Chondrocyte (in vitro differentiated cells): ENCODE data around the gene RRAS2. TPM values are rescaled to one million over a fixed set of nuclear protein-coding genes. Genes with fewer than 3 reads are reported as not detected.

ENCODE experiments used
- DNase-seq: peaks from one replicate; pipeline ENCODE4 v3.0.0; 2021; ENCODE audit warnings: mixed read lengths, low spot score
- H3K27ac Mint-ChIP-seq: one replicate; pipeline ENCODE4 v1.8.0; 2021; ENCODE audit warnings: mild to moderate bottlenecking, moderate library complexity, mixed read lengths; ENCODE audit not compliant: unreplicated experiment
- H3K27me3 Mint-ChIP-seq: 2 replicates; pipeline ENCODE4 v1.8.0; 2021; ENCODE audit warnings: low read depth, mixed read lengths
- H3K36me3 Mint-ChIP-seq: 2 replicates; pipeline ENCODE4 v1.8.0; 2021; ENCODE audit warnings: low read depth, mixed read lengths
- H3K4me1 Mint-ChIP-seq: 2 replicates; pipeline ENCODE4 v1.8.0; 2021; ENCODE audit warnings: low read depth, mild to moderate bottlenecking, mixed read lengths
- H3K4me3 Mint-ChIP-seq: one replicate; pipeline ENCODE4 v1.8.0; 2021; ENCODE audit warnings: mild to moderate bottlenecking, moderate library complexity, mixed read lengths; ENCODE audit not compliant: unreplicated experiment
- H3K9me3 Mint-ChIP-seq: 2 replicates; pipeline ENCODE4 v1.8.0; 2021; ENCODE audit warnings: low read depth, mixed read lengths
- CTCF ChIP-seq: fragments of 200-600 bp; sonication (generic); IDR thresholded peaks from 2 replicates; pipeline ENCODE4 v1.5.0; 2021; ENCODE audit warnings: antibody characterized with exemption, mild to moderate bottlenecking, moderate library complexity
- total RNA-seq: library from RNA; stranded (reverse); gene quantifications from 3 replicates; pipeline ENCODE4 v1.2.1, GENCODE V29; 2021

The RRAS2 gene
- total RNA-seq, 1 donor from 2014 or later: 74.1 TPM

DNA sequence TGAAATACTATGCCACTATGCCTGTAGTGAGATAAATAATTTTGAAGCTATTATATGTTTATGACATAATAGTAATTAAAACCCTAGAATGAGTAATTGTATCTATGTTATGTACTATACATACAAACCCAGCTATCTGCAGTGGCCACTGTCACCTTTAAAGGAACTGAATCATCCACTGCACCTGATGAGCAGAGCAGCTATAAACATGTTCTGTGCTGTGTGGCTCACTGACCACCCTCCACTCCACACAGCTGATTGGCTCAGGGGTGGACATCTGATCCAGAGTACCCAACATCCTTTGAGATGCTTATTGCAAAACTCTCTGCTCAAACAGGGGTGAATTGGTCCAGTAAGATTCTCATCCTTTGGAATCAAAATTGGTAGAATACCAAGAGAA lies 19.2 kb upstream of the RRAS2 start:
- no peak for DNase-seq
- Mint-ChIP-seq H3K36me3 (no peaks in the 10 kb centered on the region), H3K27me3 (no peaks in the 10 kb centered on the region), H3K4me3 (no peak overlapping the region), H3K9me3 (no peaks in the 10 kb centered on the region), H3K27ac (no peak overlapping the region), H3K4me1 (peaks cover 25% of the 10 kb centered on the region)
- no peak for TF ChIP-seq CTCF

DNA sequence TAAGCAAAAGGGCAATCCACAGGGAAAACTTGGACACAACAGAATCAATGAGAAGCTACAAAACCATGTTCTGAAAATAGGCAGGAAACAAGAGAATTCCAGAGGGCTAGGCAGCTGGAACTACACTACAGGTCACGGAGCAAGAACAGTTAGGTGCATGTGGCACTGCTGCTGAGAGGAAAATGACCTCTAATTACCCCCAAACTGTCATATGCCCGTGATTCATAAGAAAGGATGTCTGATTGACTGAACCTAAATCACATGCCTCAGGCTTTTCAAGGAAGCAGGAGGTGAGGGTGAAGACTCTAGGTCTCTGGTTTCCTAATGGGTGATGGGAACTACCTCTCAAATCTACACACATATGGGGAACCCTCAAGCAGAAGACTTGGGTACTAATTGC lies 17.9 kb upstream of the RRAS2 start:
- no peak for TF ChIP-seq CTCF
- Mint-ChIP-seq H3K9me3 (no peaks in the 10 kb centered on the region), H3K4me3 (no peak overlapping the region), H3K27ac (no peak overlapping the region), H3K27me3 (no peaks in the 10 kb centered on the region), H3K4me1 (peaks cover 24% of the 10 kb centered on the region), H3K36me3 (no peaks in the 10 kb centered on the region)
- no peak for DNase-seq

DNA sequence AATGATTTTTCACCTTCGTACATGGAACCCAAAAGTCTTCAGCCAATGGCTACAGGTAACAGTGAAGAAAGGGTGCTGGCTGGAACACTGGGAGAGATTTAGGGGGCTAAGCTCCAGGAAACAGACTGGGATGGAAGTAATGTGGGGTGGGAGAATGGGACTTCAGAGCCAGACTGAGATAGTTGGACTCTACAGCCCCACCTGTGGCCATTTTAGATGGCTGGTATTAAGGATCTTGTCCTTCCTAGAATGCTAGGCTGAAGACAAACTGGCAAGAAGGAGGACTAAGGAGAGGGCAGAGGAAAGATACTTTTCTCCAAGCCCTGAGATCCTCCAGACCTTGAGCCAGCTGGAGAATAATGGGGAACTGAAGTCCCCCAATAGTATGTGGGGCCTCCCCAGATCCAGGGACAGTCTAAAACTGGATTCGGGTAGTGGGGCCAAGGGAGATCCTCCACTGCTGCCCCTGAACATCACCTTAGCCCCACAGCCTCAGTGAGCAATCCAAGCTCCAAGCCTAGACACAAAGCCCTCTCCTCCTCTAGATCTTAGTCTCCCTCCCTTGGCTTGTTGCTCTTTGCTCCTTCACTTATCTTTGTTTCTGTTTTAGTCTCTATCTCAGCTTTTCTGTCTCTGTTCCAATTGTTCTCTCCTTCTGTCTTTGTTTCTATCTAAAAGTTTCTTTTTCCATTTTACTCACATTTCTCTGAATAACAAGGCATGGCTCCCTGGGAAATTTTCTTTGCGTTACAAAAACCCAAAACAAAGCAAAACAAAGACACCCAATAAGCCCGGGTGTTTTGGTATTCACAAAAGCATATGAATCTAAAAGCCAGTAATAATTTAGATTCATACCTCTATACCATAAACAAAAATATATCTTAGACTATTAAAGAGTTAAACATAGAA lies 16.2 kb upstream of the RRAS2 start:
- Mint-ChIP-seq H3K36me3 (no peaks in the 10 kb centered on the region), H3K27ac (no peak overlapping the region), H3K4me1 (peaks cover 15% of the 10 kb centered on the region), H3K4me3 (no peak overlapping the region), H3K27me3 (no peaks in the 10 kb centered on the region), H3K9me3 (no peaks in the 10 kb centered on the region)
- no peak for DNase-seq
- peak; percentile 37 for TF ChIP-seq CTCF

GRCh38 chr11:14373941-14374646 lies 15.1 kb upstream of the RRAS2 start:
- Mint-ChIP-seq H3K36me3 (no peaks in the 10 kb centered on the region), H3K9me3 (no peaks in the 10 kb centered on the region), H3K4me1 (peaks cover 15% of the 10 kb centered on the region), H3K4me3 (no peak overlapping the region), H3K27ac (no peak overlapping the region), H3K27me3 (no peaks in the 10 kb centered on the region)
- DNase-seq: no peak
- no peak for TF ChIP-seq CTCF

GRCh38 chr11:14372011-14372410 lies 13.0 kb upstream of the RRAS2 start:
- Mint-ChIP-seq H3K9me3 (no peaks in the 10 kb centered on the region), H3K27me3 (no peaks in the 10 kb centered on the region), H3K27ac (no peak overlapping the region), H3K4me3 (no peak overlapping the region), H3K4me1 (peaks cover 12% of the 10 kb centered on the region), H3K36me3 (no peaks in the 10 kb centered on the region)
- no peak for TF ChIP-seq CTCF
- no peak for DNase-seq
